GM08714 (cell line): ENCODE results near the gene TMSB4Y.

Experiments
- H3K4me3 ChIP-seq: fragments of 200-500 bp; sonication (Bioruptor generic); 2 replicates; pipeline ENCODE4 v1.5.1; 2014; ENCODE audit warnings: mild to moderate bottlenecking, low read length, inconsistent platforms
- ZNF274 ChIP-seq: IDR thresholded peaks from 2 replicates; pipeline ENCODE4 v1.6.1; 2012; ENCODE audit warnings: mild to moderate bottlenecking, low read depth, low read length

TMSB4Y gene

DNA sequence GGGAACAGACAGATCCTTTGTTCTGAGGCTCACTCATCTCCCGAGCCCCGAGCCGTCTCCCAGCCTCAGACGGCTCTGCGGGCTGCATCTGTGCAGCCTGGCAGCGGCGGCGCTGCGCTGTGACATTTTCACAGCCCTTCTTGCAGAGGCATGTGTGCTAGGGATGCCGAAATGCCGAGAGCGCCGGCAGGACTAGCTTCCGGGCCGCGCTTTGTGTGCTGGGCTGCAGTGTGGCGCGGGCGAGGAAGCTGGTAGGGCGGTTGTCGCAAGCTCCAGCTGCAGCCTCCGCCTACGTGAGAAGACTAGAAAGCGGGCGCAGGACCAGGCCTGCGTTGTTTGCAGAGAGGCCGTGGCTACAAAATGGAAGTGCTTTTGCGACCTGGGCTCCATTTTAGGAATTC lies at the start of gene TMSB4Y:
Gene TMSB4Y (plus strand): TSS at position 332 of the 401 bp plus-strand sequence.
- TF ChIP-seq ZNF274: no peak
- H3K4me3 ChIP-seq: no peak within 1 kb of the TSS

DNA sequence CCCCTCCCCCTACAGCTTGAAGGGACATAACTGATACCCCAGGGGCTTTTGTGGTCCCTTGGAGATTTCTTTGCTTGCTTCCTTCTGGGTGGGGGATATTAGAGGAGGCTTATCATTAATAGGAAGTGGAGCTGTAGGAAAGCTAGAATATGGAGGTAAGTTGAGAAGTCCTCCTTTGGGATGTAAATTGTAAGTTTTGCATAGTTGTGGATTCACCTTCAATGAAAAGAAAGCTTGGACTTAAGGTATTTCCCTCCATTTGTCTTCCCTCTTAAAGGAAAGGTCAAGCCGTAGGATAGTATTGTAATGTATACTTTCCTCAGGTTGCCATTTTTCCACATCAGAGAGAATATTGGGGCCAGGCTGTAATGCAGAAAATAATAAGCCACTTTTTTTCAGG lies 39.5 kb upstream of the TMSB4Y start:
- H3K4me3 ChIP-seq: no peak overlapping the region
- TF ChIP-seq ZNF274: no peak

DNA sequence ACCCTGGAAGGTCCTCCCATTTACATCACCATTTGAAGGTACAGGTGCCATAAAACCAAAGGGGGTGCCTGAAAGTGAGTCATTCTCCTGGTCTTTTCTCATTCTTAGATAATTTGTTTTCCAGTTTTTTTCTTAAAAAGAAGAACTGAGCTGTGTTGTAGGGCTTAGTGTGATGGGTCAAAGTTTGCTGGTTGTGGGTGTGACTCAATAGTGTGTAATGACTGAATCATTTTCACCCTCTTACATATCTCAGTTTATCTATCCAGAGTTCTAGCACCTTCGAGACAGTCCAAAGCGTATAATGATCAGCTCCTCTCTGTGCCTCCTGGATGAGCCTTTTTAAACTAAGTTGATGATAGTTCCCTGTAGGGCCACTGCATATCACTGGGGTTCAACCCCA lies 32.6 kb upstream of the TMSB4Y start:
- TF ChIP-seq ZNF274: no peak
- no peak overlapping the region for H3K4me3 ChIP-seq

DNA sequence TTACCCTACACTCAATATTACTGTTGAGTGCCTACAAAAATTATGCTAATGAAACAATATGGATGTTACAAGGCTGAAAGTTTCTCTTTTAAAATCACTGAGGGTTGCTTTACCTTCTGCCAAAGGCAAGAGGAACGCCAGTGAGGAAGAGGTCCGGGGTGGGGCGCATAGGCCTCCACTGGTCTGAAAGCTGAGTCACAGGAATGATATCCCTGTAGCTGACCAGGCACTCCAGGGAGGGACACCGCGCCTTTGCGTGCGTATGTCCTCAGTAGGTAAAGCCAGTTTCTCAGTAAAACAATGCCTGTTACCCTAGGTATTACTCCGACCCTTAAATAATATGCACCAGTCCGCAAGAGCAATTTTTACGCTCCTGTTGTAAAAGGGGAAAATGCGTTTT lies 1.4 kb upstream of the TMSB4Y start:
- H3K4me3 ChIP-seq: no peak overlapping the region
- no peak for TF ChIP-seq ZNF274

DNA sequence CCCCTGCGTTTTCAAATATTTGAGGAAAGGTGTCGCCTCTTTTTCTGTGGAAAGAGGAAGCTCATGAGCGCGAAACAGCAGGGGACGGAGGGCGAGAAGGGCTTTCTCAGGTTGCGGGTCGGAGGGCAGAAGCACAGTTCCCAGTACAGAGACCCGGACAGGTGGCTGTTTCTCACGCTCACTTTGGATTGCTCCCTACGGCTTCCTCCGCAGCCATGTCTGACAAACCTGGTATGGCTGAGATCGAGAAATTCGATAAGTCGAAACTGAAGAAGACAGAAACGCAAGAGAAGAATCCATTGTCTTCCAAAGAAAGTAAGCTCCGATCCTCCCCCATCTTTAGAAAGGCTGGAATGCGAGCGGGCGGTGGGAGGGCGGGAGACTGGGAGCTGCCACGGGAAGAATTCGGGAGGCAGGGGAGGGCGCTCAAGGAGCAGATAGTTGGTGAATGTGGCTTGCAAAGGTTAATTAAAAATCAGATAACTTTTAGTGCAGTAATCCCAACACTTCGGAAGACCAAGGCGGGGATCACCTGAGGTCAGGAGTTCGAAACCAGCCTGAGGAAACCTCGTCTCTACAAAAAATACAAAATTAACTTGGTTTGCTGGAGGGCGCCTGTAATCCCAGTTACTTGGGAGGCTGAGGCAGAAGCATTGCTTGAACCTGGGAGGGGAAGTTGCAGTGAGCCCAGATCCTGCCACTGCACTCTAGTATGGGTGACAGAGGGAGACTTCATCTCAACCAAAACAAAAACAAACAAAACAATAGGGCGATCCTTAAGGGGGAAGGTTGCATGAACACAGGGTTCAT lies 627 bp downstream of the TMSB4Y start:
- TF ChIP-seq ZNF274: no peak
- H3K4me3 ChIP-seq: no peak overlapping the region

DNA sequence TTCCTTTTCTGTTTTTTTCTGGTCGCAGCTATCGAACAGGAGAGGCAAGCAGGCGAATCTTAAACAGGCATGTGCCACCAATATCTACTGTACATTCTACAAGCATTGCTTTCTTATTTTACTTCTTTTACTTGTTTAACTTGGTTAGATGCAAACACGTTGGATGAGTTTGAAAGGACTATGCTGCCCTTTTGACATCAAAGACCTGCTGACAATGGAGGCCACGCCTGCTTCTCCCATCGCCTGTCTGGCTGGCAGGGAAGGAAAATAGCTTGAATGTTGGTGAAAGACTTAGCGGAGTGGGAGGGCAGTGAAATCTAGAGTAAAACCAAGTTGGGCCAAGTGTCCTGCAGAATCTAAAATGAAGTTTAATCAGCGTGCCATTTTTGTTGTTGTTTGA lies 1.5 kb downstream of the TMSB4Y start:
- no peak for TF ChIP-seq ZNF274
- H3K4me3 ChIP-seq: no peak overlapping the region

DNA sequence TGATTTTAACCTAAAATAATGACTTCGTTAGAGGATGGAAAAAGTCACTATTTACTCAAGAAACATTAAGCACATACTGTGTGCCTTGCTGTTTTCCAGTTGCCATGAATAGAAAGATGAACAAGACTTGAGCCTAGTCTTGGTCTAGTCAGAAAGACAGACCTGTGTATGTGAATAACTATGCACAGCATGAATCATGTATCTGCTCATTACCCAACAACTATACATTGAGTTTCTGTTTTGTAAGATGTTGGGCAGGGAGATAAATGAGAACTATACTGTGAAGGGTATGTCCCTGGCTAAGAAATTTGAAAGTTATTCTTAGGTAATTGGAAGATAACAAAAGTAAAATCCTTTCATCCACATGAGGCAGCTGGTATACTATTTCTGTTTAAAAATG lies 4.3 kb downstream of the TMSB4Y start:
- no peak overlapping the region for H3K4me3 ChIP-seq
- no peak for TF ChIP-seq ZNF274

DNA sequence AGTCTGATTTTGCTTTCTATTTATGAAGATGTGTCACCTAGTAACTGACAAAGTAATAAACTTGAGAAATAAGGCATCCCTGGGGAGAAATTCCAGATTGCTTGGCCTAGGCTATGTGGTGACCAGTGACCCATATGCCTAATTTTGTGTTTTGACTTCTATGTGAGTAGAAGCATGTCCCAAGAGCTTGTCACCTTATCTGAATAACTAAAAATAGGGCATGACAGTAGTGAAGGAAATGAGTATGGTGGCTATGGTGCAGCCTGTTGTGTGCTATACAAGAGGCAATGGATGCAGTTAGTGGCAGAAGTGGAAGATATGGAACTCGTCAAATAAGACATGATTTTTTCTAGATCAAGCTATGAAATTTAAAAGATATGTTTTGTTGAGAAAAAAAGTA lies 15.3 kb downstream of the TMSB4Y start:
- no peak overlapping the region for H3K4me3 ChIP-seq
- TF ChIP-seq ZNF274: no peak

DNA sequence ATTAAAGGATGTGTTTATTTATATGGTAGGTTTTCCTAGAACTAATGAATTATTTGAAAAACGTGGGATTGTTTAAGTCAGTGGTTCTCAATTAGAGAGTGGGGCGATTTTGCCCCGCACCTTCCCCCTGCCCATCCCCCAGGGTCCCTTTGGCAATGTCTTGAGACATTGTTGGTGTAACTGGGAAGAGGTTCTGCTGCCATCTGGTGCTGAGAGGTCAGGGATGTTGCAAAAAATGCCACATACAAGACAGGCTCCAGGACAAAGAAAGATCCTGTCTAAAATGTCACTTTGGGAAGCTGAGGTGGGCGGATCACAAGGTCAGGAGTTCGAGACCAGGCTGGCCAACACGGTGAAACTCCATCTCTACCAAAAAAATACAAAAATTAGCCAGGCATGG lies 25.8 kb downstream of the TMSB4Y start:
- no peak overlapping the region for H3K4me3 ChIP-seq
- no peak for TF ChIP-seq ZNF274

DNA sequence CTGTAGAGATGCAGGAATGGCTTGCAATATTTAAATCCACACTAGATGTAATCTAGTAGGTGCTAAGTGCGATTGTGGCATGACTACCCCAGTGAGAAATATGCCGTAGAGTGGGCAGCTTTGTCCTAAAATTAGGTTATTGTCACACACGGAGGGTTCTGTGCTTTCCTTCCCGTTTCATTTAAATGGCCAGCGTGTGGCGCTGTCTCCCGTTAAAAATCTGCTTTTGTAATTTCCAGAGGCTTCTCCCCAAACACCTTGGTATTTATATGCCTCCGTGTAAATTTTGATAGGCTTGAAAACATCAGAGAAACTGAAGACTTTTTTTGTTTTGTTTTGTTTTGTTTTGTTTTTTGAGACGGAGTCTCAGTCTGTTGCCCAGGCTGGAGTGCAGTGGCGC lies 34.9 kb downstream of the TMSB4Y start:
- no peak for TF ChIP-seq ZNF274
- no peak overlapping the region for H3K4me3 ChIP-seq

DNA sequence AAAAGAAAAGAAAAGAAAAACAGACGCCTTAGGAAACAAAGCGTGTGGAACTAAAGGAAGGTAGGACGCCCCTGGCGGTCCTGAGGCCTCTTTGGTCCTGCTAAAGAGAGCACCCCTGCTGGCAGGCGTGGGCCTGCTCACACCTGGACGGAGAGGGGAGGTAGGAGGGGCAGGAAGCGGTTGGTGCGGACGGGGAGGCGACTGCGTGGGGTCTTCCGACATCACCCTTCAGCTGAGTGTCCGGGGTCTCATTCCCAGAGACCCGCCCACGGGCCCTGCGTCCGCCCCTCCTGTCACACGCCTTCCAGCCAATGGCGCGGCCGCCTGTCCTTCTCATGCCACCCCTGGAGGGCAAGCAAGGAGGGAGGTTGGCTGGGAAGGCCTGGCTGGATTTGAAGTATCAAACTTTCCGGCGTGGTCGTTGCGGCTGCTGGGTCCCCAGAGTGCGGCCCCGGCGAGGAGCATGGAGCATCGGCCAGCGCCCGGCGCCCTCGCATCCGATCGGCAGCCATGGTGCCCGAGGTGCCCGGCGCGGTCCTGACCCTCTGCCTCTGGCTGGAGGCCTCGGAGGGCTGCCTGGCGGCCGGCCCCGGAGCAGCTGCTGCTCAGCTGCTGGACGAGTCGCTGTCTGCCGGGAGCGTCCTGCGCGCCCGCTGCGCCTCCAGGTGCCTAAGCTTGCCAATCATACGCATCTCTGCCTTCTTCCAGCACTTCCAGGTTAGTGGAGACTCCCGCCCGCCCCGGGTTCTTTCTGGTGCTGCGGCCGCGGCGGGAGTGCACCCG lies 47.8 kb downstream of the TMSB4Y start:
- TF ChIP-seq ZNF274: no peak
- no peak overlapping the region for H3K4me3 ChIP-seq

DNA sequence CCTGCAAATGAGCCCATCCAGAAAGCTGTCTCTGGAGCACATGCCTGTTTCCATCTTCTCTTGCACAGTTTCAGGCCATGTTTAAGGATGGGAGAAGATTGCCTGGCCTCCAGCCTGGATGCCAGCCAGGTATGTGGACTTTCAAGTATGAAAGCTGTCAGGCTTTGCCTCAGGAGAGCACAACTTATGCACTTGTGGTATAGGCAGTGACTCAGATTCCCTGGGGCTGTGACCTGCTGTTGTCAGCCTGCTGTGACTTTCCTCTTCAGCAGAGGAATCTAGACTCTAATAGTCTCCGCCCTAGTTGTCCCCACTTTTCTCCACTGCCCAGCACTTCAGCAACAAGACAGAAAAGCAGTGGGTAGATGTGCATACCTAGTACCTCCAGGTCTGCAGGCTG lies 51.0 kb downstream of the TMSB4Y start:
- TF ChIP-seq ZNF274: no peak

More for the DNA sequence above, 51.0 kb downstream of the TMSB4Y start:
- no peak overlapping the region for H3K4me3 ChIP-seq
